Spleen (tissue), 7 donors: Measurements from ENCODE around the gene TAC3.
"Not testable (repeated sequence)": the region's sequence is repeated elsewhere in the genome, so short reads cannot be mapped to it uniquely, and the experiment has no call there.

Experiments used
- POLR2A ChIP-seq, 3 donors: fragments of 450-650 bp; IDR thresholded peaks; one replicate each; pipeline ENCODE4 v1.5.1; 2017; ENCODE audit warnings: antibody characterized with exemption in 3 of 3, mild to moderate bottlenecking in 1 of 3
- POLR2AphosphoS5 ChIP-seq, 3 donors: sonication (generic); formaldehyde crosslinking; IDR thresholded peaks; one replicate each; pipeline ENCODE4 v1.5.1; 2017; ENCODE audit warnings: antibody characterized with exemption in 3 of 3
- TF ChIP-seq, protein P1 (sequence below), 11 experiments: fragments of 200-600 bp in 7 of 11; fragments of 450-650 bp in 4 of 11; sonication (generic) in 4 of 11; IDR thresholded peaks in 8 of 11; conservative IDR thresholded peaks in 3 of 11; 1 replicate in 7 of 11; 2 replicates in 4 of 11; pipeline versions ENCODE4 v1.4.0 to v1.8.0; 2016 to 2021; ENCODE audit warnings: antibody characterized with exemption in 11 of 11, inconsistent platforms in 4 of 11, mild to moderate bottlenecking in 1 of 11
- donor health status: DM: no; HTN: no; CAD: no; lungs with moderate emphysema.
- donor health status: DM: no; HTN: no; CAD: no.
- donor health status: DM: no; HTN: no; CAD: no.

DNA sequence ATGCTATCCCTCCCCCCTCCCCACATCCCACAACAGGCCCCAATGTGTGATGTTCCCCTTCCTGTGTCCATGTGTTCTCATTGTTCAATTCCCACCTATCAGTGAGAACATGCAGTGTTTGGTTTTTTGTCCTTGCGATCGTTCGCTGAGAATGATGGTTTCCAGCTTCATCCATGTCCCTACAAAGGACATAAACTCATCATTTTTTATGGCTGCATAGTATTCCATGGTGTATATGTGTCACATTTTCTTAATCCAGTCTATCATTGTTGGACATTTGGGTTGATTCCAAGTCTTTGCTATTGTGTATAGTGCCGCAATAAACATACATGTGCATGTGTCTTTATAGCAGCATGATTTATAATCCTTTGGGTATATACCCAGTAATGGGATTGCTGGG is 36.8 kb upstream of the TAC3 start:
- TF ChIP-seq POLR2A, POLR2AphosphoS5 (IDR thresholded peaks at IDR 0.05): not testable (repeated sequence)
- TF ChIP-seq, protein P1, sequence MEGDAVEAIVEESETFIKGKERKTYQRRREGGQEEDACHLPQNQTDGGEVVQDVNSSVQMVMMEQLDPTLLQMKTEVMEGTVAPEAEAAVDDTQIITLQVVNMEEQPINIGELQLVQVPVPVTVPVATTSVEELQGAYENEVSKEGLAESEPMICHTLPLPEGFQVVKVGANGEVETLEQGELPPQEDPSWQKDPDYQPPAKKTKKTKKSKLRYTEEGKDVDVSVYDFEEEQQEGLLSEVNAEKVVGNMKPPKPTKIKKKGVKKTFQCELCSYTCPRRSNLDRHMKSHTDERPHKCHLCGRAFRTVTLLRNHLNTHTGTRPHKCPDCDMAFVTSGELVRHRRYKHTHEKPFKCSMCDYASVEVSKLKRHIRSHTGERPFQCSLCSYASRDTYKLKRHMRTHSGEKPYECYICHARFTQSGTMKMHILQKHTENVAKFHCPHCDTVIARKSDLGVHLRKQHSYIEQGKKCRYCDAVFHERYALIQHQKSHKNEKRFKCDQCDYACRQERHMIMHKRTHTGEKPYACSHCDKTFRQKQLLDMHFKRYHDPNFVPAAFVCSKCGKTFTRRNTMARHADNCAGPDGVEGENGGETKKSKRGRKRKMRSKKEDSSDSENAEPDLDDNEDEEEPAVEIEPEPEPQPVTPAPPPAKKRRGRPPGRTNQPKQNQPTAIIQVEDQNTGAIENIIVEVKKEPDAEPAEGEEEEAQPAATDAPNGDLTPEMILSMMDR (IDR thresholded peaks at IDR 0.05 in 8 of 11, conservative IDR thresholded peaks at IDR 0.05 in 3 of 11): not testable (repeated sequence)
